ENCODE data around the gene PDE9A. TPM values are rescaled to one million over a fixed set of nuclear protein-coding genes. Genes with fewer than 3 reads are reported as not detected.

The PDE9A gene
- total RNA-seq, 1 donor from 2014 or later: 12.3 TPM

DNA sequence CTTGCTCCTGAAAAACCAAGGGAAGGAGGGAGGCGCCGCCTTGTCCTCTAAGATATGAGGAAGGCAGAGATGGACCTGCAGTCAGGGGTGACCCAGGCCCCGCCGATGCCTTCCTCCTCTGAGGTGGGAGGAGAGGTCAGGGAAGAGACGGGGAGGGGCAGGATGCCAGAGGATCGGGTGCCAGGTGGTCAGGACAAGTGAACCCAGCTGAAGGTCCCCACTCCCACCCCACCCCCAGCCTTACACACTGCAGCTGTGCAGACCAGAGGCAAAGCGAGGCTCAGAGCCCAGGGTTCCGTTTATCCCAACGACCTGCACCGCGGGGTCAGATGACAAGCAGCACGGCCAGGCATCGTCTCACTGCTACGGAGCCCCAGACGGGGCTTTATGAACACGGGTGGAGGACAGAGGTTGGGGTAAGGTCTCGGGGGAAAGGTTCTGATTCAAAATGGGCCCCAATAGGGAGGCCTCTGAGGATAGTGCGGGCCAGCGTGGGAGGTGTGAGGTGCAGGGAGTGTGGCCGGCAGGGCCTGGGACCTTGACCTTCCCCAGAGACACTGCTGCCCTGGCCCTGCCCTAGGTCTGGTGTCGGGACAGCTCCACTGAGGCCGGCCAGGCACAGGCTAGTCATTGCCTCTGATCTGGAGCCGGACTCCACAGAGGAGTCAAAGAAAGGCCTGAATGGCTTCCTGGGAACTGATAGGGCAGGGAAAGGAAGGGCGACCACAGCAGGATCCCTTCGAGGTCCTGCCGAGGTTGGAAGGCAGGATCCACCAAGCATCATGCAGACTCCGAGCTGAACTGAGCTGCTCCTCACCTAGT is 113.5 kb downstream of the PDE9A start:
- peaks cover 16% of the 10 kb centered on the region for H3K36me3 Mint-ChIP-seq (ENCODE audit: unreplicated experiment)

DNA sequence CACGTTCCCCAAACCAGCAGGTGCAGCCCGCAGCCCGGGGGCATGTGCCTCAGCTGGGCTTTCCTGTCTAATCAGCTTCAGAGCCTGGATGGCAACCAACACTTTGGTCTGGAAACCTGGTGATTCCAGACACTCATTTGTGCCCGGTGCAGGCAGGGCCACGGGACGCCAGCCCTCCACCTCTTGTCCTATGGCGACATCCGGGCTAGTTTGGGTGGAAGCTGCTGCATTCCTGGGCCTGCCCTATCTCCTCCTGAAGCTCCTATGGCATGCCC is 114.1 kb downstream of the PDE9A start:
- Mint-ChIP-seq H3K4me3 (ENCODE audit: unreplicated experiment) (no peak overlapping the region), H3K9me3 (ENCODE audit: unreplicated experiment) (no peaks in the 10 kb centered on the region), H3K36me3 (ENCODE audit: unreplicated experiment) (peaks cover 18% of the 10 kb centered on the region), H3K27ac (ENCODE audit: unreplicated experiment) (no peak overlapping the region), H3K27me3 (ENCODE audit: unreplicated experiment) (no peaks in the 10 kb centered on the region), H3K4me1 (ENCODE audit: unreplicated experiment) (no peaks in the 10 kb centered on the region)
- DNase-seq (ENCODE audit: extremely low spot score, unreplicated experiment): no peak
- TF ChIP-seq CTCF (IDR thresholded peaks at IDR 0.05): no peak

More for the DNA sequence above, 113.5 kb downstream of the PDE9A start:
- TF ChIP-seq CTCF (IDR thresholded peaks at IDR 0.05): no peak
- H3K4me3 Mint-ChIP-seq (ENCODE audit: unreplicated experiment): no peak overlapping the region
- no peak overlapping the region for H3K27ac Mint-ChIP-seq (ENCODE audit: unreplicated experiment)
- H3K4me1 Mint-ChIP-seq (ENCODE audit: unreplicated experiment): no peaks in the 10 kb centered on the region
- H3K9me3 Mint-ChIP-seq (ENCODE audit: unreplicated experiment): no peaks in the 10 kb centered on the region
- DNase-seq (ENCODE audit: extremely low spot score, unreplicated experiment): no peak
- no peaks in the 10 kb centered on the region for H3K27me3 Mint-ChIP-seq (ENCODE audit: unreplicated experiment)

DNA sequence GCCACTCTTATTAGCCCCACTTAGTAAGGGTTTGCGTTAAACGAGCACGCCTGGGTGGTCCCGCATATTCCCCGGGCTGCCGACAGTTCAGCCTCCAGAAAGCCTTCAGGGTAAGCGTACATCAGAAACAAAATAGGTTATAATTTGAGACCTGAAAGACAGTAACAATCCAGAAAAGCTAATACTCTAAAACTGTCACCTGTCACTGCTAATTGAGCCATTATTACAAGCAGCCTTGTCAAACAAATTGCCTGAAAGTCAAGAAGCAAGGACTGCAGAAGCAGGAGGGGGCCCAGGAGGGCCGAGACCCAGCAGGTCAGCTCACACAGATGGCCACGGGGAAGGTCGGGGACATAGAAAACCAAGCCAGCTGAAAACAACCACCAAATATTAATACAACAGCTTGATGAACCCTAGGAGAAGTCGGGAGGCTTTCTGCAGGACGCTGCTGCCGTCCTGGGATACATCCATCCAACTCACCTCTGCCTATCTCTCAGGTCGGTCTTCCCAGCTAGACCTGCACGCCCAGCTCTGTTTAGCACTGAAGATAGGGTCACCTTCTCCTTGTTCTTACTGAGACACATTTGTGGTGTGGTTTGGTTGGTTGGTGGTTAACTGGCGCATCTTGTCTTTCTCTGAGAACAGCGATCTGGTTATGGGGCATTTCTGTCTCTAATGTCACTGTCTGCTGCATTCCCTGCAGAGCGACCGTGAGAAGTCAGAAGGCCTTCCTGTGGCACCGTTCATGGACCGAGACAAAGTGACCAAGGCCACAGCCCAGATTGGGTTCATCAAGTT is 115.1 kb downstream of the PDE9A start:
- H3K4me3 Mint-ChIP-seq (ENCODE audit: unreplicated experiment): no peak overlapping the region
- H3K27me3 Mint-ChIP-seq (ENCODE audit: unreplicated experiment): no peaks in the 10 kb centered on the region
- H3K9me3 Mint-ChIP-seq (ENCODE audit: unreplicated experiment): no peaks in the 10 kb centered on the region
- no peak overlapping the region for H3K27ac Mint-ChIP-seq (ENCODE audit: unreplicated experiment)
- TF ChIP-seq CTCF (IDR thresholded peaks at IDR 0.05): no peak
- H3K4me1 Mint-ChIP-seq (ENCODE audit: unreplicated experiment): no peaks in the 10 kb centered on the region
- peaks cover 18% of the 10 kb centered on the region for H3K36me3 Mint-ChIP-seq (ENCODE audit: unreplicated experiment)
- DNase-seq (ENCODE audit: extremely low spot score, unreplicated experiment): no peak

DNA sequence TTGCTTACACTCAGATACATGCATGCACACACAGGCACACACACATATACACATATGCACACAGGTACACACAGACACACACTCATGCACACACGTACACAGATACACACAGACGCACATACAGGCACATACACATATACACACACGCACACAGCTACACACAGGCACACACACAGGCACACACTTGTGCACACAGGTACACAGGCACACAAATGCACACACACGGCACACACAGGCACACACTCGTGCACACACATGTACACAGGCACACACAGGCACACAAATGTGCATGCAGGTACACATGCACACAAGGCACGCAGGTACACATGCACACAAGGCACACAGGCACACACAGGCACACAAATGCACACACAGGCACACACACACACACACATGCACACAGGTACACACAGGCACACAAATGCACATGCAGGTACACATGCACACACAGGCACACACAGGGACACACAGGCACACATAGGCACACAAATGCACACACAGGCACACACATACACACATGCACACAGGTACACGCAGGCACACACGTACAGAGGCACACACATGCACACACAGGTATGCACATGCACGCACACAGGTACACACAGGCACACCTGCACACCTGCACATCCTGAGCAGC is 115.9 kb downstream of the PDE9A start:
- peaks cover 21% of the 10 kb centered on the region for H3K36me3 Mint-ChIP-seq (ENCODE audit: unreplicated experiment)

More for the DNA sequence above, 115.9 kb downstream of the PDE9A start:
- no peaks in the 10 kb centered on the region for H3K4me1 Mint-ChIP-seq (ENCODE audit: unreplicated experiment)
- no peak overlapping the region for H3K4me3 Mint-ChIP-seq (ENCODE audit: unreplicated experiment)
- no peak for TF ChIP-seq CTCF (IDR thresholded peaks at IDR 0.05)
- H3K27me3 Mint-ChIP-seq (ENCODE audit: unreplicated experiment): no peaks in the 10 kb centered on the region
- H3K9me3 Mint-ChIP-seq (ENCODE audit: unreplicated experiment): no peaks in the 10 kb centered on the region
- no peak for DNase-seq (ENCODE audit: extremely low spot score, unreplicated experiment)
- H3K27ac Mint-ChIP-seq (ENCODE audit: unreplicated experiment): no peak overlapping the region
